Skeletal muscle cell (primary cell): ENCODE data around the gene IL23R.
"Not testable (repeated sequence)": the region's sequence is repeated elsewhere in the genome, so short reads cannot be mapped to it uniquely, and the experiment has no call there.

Experiments
- DNase-seq: peaks from one replicate; pipeline ENCODE4 v3.0.0-alpha.2; 2010; ENCODE audit warnings: low read depth
- H3K4me3 ChIP-seq: 2 replicates; pipeline ENCODE4 v1.5.1; 2011; ENCODE audit warnings: low read depth, mild to moderate bottlenecking, control low read depth, low read length, moderate library complexity

The IL23R gene

DNA sequence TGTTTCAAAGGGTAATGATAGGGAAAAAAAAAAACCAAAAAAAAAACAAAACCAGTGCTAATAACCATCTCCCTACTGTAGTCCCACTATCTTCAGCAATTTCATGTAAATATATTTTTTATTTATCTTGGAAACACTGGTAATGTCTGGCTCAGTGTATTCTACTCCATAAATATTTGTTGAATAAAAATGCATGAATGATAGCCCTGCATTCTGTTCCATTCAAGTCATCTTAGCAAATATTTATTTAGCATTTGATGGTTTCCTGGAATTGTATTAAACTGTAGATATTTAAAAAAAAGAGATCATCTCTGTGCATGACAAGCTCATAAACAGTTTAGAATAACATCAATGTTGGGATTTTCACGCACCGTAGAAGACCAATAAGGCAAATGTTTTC is 24.2 kb downstream of the IL23R start:
- no peak for DNase-seq
- H3K4me3 ChIP-seq: no peak overlapping the region

DNA sequence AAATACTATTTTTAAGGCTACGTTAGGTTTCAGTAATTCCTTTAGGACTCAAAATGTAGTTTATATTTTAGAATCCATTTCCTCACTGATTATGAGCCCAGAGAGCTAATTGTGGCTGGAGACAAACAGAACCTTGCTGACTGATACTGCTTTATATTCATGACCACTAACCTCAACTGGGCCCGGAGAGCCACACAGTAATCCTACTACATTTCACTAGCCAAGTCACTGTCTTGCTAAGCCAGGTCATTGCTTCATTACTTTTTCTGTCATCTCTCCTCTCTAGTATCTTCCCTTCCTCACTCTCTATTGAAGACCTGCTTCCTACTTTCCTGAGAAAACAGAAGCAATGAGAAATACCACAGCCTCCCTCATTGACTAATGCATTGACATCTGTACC is 24.7 kb downstream of the IL23R start:
- H3K4me3 ChIP-seq: no peak overlapping the region
- DNase-seq: no peak

DNA sequence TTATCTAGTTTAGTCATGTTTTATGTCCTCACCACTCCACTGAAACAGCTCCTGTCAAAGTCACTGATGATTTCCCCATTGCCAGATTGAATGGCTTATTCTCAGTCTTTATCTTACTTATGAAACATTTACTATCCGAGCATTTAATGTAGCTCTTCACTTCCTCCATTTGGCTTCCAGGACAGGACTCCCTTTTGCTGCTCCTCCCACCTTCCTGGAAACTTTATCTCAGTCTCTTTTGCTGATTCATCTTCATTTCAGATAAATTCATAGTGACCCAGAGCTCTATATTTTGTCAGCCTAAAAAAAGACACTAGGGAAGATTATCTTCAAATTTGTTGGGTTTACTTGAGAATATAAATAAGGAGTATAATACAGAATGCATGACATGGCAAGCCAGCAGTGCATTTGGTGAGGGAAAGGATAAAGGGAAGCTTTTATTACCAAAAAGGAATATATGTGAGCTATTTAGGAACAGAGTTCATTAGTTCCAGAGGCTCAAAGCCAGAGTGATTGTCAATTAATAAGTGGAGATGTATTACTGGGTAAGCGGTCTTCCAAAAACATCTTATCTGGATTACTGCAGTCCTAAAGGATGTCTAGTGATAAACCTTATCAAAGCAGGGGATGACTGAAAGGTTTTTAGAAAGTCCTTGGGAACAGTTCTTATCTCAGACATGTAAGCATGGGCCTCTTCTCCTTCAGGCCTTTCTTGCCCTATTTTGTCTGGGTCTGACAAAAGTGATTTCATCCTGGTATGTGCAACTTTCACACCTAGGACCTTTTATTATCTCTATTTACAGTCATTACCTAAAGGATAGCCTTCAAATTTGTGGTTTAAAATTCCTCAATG is 25.6 kb downstream of the IL23R start:
- no peak overlapping the region for H3K4me3 ChIP-seq
- DNase-seq: no peak

DNA sequence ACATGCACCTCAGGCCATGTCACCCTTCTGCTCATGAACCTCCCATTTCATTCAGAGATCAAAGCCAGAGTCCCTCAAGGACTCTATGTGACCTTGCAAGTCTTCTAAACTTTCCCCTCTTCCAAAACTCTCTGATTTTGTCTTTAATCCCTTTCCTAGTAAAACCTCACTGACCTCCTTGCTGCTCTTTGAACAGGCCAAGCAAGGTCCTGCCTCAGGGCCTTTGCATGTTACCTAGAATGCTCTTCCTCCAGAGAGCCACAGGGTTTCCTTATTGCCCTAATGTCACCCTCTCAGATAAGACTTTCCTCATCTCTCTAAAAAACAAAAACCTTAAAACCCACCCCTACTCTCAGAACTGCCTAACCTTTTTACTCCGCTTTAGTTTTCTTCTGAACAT is 26.6 kb downstream of the IL23R start:
- no peak overlapping the region for H3K4me3 ChIP-seq
- no peak for DNase-seq

DNA sequence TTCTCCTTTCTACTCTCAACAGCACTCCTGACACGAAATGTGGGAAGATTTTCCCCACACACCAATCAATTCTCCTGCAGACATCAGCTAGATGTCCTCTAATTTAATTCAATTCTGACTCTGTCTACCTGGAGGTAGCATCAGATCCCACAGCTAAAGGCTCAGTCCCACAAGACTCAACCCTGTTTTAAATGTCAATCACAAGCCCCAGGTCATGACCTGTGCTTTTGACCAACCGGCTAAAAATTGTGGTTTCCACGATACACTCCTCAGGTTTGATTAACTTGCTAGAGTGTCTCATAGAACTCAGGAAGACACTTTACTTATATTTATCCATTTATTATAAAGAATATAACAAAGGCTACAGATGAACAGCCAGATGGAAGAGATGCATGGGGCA is 27.4 kb downstream of the IL23R start:
- H3K4me3 ChIP-seq: no peak overlapping the region
- no peak for DNase-seq

DNA sequence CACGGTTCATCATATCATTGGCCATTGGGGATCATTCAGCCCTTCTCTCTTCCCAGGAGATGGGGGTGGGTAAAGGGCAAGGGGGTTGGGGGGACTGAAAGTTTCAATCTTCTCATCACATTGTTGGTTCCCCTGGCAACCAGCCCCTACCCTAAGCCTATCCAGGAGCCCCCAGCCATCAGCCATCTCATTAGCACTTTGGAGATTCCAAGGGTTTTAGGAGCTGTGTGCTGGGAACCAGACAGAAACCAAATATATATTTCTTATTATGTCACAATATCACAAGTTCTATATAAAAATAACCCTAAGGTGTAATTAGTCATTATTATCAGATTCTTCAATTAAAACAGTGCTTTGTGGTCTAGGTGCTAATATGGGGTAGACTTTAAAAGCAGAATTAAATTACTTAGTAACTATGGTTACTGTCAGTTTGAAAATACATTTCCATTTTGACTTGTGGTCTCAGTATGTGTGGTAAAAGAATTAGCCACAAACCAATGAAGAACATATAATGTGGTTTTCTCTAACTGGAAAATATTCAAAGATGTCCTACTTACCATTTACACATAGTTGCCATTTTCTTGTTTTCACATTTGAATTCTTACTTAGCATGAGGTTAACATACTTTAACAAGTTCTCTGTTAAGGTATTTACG is 28.1 kb downstream of the IL23R start:
- H3K4me3 ChIP-seq: no peak overlapping the region
- DNase-seq: no peak

DNA sequence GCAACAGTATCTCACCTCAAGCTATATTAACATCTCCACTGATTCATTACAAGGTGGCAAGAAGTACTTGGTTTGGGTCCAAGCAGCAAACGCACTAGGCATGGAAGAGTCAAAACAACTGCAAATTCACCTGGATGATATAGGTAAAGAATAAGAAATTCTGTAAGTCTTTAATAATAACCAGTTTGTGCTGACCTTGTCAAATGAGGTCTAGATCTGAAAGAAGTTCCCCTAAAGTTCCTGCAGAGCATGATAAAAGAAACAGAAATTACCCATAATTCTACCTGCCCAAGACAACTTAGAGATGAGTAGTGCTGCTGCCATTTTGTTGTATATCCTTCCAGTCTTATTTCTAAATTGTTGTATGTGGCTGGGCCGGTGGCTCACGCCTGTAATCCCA is 34.5 kb downstream of the IL23R start:
- H3K4me3 ChIP-seq: no peak overlapping the region
- no peak for DNase-seq

DNA sequence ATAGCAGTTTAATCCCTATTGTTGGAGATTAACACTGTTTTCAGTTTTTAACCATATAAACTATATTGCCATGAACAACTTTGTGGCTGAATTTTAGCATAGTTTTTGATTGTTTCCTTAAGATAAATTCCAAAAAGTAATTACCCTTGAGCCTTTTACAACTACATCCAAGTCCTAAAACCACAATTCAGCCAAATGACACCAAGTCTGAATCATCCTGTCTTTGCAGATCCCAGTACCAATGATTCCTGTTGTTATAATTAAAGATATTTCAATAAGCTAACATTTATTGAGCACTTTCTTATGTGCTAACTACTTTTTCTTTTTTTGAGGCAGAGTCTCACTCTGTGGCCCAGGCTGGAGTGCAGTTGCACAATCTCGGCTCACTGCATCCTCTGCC is 35.6 kb downstream of the IL23R start:
- H3K4me3 ChIP-seq: no peak overlapping the region

DNA sequence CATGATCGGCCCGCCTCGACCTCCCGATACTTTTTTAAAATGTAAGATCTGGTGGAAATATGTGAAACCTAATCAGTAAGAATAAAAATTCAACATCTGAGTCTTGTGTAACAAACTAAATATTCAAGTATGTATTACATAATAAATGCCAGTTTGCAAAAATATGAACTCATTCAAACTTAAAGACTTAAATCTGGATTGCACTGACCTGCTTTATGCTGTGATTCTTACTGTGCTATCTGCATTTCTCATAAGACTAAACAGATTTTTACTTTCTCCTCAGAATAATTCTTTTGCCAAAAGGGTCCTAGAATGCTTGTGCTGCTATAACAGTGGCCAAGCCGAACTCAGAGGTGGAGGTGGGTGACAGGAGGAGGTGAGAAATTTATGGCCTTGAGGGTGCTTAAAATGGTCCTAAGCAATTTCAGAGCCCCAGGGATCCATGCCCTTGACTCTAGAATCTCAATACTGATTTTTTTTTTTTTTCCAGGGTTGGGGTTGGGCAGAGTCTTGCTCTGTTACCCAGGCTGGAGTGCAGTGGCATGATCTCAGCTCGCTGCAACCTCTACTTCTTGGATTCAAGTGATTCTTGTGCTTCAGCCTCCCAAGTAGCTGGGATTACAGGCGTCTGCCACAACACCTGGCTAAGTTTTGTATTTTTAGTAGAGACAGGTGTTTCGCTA is 38.2 kb downstream of the IL23R start:
- H3K4me3 ChIP-seq: no peak overlapping the region
- no peak for DNase-seq

More for the DNA sequence above, 35.6 kb downstream of the IL23R start:
- DNase-seq: no peak

DNA sequence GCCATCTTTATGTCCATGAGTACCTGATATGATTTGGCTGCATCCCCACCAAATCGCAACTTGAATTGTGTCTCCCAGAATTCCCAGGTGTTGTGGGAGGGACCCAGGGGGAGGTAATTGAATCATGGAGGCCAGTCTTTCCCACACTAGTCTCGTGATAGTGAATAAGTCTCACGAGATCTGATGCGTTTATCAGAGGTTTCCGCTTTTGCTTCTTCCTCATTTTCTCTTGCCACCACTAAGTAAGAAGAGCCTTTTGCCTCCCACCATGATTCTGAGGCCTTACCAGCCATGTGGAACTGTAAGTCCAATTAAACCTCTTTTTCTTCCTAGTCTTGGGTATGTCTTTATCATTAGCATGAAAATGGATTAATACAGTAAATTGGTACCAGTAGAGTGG is 41.1 kb downstream of the IL23R start:
- DNase-seq, H3K4me3 ChIP-seq: not testable (repeated sequence)

DNA sequence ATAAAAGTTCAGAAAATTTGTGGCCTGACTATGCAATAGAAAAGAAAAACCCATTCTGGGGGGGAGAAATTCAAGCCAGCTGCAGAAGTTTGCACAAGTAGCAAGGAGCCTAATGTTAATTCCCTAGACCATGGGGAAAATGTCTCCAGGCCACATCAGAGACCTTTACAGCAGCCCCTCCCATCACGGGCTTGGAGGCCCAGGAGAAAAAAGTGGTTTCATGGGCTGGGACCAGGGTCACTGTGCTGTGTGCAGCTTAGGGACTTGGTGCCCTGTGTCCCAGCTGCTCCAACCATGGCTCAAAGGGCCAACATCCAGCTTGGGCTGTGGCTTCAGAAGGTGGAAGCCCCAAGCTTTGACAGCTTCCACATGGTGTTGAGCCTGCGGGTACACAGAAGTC is 42.0 kb downstream of the IL23R start:
- no peak overlapping the region for H3K4me3 ChIP-seq

DNA sequence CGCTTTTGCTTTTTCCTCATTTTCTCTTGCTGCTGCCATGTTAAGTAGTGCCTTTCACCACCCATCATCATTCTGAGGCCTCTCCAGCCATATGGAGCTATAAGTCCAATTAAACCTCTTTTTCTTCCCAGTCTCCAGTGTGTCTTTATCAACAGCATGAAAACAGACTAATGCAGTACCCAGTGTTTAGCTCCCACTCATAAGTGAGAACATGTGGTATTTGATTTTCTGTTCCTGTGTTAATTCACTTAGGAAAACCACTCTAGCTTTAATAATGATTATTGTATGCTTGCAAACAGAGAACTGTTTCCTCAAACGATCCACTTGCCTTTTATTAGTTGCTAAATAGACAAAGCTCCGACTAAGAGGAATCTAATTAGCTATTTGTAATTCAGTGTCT is 43.3 kb downstream of the IL23R start:
- DNase-seq: no peak
- H3K4me3 ChIP-seq: no peak overlapping the region

More for the DNA sequence above, 42.0 kb downstream of the IL23R start:
- DNase-seq: no peak

DNA sequence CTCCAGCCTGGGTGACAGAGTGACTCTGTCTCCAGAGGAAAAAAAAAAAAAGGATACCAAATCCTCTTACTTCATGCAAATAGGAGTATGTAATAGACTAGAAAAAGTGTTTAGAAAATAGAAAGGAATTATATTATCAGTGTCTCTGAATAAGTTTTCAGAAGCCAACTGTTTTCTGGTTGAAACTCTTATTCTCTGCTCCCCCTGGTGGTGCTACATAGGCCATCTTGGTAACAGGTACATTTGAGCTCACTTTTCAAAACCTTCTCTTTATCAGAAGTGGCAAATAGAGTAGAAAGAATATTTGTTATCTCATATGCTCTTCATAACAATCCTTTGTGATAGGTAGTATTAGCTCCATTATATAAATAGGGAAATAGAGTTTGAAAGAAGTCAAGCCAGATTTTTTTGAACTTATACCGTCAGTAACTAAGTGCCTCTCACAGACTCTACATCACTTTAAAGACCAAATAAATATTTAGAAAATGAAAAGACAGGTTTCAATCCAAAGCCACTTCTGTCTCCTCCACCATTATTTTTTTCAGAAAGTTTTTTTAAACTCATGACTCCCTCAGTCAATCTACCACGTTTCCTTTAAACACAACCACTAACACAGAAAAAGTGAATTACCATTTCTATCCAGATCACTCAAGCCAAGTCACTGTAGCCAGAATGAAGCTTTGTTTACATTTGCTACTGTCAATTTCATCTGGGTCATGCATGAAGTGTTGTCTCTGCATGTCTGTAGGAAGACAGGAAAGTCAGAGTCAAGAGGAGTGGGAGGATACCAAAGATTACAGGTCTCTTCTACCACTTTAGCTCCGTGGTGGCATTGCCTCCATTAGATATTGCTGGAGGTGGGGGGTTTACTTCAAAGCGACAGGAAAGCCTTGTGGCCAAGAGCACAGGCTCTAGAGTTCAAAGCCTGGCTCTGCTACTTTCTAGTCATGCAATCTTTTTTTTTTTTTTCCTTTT is 45.6 kb downstream of the IL23R start:
- H3K4me3 ChIP-seq: no peak overlapping the region
- DNase-seq: no peak

DNA sequence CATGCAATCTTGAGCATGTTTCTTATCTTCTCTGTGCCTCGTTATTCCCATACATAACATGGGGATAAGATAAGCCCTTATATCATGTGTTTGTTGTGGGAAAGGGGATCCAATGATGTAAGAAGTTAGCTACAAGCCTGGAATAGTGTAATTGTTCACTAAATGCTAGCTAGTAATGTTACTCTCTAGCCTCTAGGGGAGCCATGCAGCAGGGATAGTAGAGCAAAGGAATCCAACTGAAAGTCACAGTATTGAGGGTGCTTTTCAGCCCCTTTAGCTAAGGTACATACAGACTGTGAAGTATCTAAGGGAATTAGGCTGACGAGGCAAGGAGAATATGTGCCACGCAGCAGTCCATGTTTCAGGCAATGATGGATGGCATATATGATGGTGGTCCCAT is 46.9 kb downstream of the IL23R start:
- no peak overlapping the region for H3K4me3 ChIP-seq
- no peak for DNase-seq

DNA sequence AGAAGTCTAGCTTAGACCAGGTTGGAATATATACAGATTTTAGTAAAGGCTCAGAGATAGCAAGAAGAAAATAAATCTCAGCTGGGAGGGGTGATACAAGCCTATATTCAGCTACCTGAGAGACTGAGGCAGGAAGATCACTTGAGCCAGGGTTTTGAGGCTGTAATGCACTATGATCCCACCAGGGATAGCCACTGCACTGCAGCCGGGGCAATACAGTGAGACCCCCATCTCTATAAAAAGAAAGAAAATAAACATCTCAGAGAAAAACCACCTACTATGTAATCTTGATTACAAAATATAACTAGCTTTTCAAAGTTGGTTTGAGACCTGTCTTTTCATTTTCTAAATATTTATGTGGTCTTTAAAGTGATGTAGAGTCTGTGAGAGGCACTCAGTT is 47.7 kb downstream of the IL23R start:
- H3K4me3 ChIP-seq: no peak overlapping the region
- DNase-seq: no peak

DNA sequence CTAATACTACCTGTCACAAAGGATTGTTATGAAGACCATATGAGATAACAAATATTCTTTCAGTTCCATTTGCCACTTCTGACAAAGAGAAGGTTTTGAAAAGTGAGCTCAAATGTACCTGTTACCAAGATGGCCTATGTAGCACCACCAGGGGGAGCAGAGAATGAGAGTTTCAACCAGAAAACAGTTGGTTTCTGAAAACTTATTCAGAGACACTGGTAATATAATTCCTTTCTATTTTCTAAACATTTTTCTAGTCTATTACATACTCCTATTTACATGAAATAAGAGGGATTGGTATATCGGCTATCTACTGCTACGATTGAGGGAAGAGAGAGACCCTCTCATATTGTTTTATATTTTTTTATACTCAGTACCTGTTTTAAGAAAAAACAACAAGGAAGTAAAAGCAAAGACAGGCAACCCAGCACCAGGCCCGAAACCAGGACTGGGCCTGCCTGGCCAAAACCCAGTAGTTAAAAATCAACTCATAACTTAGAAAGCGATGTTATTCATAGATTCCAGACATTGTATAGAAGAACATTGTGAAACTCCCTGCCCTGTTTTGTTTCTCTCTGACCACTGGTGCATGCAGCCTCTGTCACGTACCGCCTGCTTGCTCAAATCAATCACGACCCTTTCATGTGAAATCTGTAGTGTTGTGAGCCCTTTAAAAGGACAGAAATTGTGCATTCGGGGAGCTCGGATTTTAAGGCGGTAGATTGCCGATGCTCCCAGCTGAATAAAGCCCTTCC is 48.3 kb downstream of the IL23R start:
- no peak overlapping the region for H3K4me3 ChIP-seq
- DNase-seq: no peak

DNA sequence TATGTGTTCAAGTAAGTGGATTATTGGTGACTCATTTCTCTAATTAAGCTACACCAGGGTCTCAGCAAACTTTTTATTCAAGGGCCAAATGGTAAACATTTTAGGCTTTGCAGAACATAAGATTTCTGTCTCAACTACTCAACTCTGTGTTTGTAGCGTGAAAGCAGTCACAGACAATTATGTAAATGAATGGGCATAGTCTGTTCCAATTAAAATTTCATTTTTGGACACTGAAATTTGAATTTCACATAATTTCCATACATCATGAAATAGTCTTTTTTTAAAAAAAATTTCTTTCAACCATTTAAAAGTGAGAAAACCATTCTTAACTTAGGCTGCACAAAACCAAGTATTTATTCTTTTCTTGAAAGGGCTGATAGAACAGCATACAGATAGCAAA is 50.1 kb downstream of the IL23R start:
- H3K4me3 ChIP-seq: no peak overlapping the region
- DNase-seq: no peak

DNA sequence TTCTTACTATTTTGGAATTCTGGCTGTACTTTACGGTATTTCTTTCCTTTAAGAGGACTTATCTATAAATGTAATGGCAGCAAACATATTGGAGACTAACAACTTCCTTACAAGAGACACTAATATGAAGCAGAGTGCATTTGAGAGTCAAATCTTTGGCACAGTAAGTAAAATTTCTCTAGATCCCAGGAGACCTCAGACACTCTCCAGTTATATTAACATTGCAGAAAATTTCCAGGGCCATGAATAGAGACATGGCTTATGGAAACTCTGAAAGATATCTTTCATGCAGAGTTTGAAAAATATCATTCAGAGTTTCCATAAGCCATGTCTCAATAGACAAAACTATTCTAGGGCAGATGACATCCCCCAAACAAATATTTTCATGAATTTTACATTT is 51.2 kb downstream of the IL23R start:
- no peak for DNase-seq

DNA sequence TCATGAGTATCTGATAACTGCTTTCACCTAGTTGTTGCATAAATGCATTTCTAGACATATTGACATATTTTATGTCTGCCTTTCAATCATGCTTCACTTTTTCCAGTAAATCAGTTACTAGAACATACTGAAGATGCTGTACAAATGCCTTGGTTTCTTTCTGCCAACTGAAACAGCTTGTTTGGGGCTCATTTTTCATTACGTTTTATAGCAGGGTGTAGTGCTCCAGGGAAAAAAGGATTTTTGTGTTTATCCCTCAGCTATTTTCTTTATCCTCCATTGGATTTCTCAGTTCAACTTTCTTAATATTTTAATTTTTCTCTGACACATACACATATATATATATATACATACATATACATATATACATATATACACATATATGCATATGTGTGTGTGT is 51.7 kb downstream of the IL23R start:
- DNase-seq: no peak
- H3K4me3 ChIP-seq: no peak overlapping the region

More for the DNA sequence above, 51.2 kb downstream of the IL23R start:
- H3K4me3 ChIP-seq: no peak overlapping the region
